ENCODE data around the gene LINGO1. TPM values are rescaled to one million over a fixed set of nuclear protein-coding genes. Genes with fewer than 3 reads are reported as not detected.

LINGO1 gene
- total RNA-seq, 1 donor from 2014 or later = not detected

DNA sequence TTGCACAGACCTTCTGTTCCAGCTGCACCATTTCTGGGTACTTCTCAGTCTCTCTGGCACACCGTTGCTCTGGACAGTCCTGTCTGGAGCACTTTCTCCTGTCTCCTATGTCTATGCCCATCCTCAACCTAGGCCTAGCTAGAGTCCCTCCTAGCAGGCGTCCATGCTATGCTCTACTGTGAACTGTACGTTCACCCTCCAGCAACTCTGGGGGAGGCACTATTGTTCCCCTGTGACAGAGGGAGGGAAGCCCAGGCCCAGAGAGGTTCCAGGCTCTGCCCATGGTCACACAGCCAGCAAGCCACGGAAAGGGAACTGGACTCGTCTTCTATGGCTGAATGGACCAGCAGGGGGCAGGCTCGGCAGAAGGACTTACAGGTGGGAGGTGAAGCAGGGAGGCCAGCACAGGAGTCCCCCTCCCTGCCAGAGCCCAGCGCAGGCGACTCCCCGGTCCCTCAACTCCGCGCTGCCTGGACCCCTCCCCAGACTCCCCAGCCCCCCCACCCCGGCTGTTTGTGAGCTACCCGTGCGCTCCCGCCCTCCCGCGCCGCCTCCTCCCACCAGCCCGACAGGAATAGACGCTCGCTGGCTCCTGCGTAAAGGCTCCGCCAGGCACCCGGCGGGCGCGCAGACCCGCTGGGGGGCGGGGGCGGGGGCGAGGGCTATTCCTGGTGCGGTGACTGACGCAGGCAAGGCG lies 1.7 kb upstream of the LINGO1 start:
- Mint-ChIP-seq H3K27ac (no peak overlapping the region), H3K27me3 (ENCODE audit: insufficient read depth) (peaks cover 46% of the 10 kb centered on the region), H3K9me3 (no peaks in the 10 kb centered on the region), H3K4me1 (ENCODE audit: low read depth) (peaks cover 10% of the 10 kb centered on the region), H3K36me3 (ENCODE audit: low read depth) (no peaks in the 10 kb centered on the region), H3K4me3 (peak overlapping the region; percentile 43)
- intact Hi-C loops (cut with micrococcal nuclease) = loop anchor here (1.0 kb wide), 1 partner anchor 187 kb away; no protein-coding TSS in a partner anchor
- DNase-seq (ENCODE audit: low spot score) = peak; percentile 38

DNA sequence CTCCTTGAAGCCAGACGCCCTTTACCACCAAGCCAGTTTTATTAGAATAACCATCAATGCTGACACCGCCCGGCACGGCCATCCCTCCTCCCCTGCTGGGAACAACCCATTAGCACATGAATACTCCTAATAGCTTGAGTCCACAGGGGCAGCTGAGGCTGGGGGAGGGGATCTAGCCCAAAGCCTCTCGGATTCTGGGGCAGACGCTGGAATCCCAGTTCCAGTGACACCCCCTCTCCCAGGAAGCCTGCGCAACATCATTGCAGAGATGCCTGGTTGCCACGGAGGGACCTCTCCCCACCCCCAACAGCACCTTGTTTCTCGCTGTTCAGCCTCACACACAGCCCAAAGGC lies 1.2 kb upstream of the LINGO1 start:
- peaks cover 51% of the 10 kb centered on the region for H3K27me3 Mint-ChIP-seq (ENCODE audit: insufficient read depth)
- no peaks in the 10 kb centered on the region for H3K36me3 Mint-ChIP-seq (ENCODE audit: low read depth)
- H3K27ac Mint-ChIP-seq = no peak overlapping the region
- H3K9me3 Mint-ChIP-seq = no peaks in the 10 kb centered on the region
- DNase-seq (ENCODE audit: low spot score) = no peak
- peaks cover 10% of the 10 kb centered on the region for H3K4me1 Mint-ChIP-seq (ENCODE audit: low read depth)
- no peak overlapping the region for H3K4me3 Mint-ChIP-seq
- intact Hi-C loops (cut with micrococcal nuclease) = loop anchor here (1.0 kb wide), 1 partner anchor 187 kb away; no protein-coding TSS in a partner anchor

GRCh38 chr15:77633134-77633912 lies 611 bp upstream of the LINGO1 start:
- Mint-ChIP-seq H3K36me3 (ENCODE audit: low read depth) (no peaks in the 10 kb centered on the region), H3K27me3 (ENCODE audit: insufficient read depth) (peaks cover 57% of the 10 kb centered on the region), H3K9me3 (no peaks in the 10 kb centered on the region), H3K4me1 (ENCODE audit: low read depth) (peaks cover 10% of the 10 kb centered on the region), H3K27ac (no peak overlapping the region), H3K4me3 (no peak overlapping the region)
- peak; percentile 43 for DNase-seq (ENCODE audit: low spot score)
- intact Hi-C loops (cut with micrococcal nuclease) = no loop called here

- H3K27me3 Mint-ChIP-seq (ENCODE audit: insufficient read depth) = peaks cover 58% of the 10 kb centered on the region
- no peaks in the 10 kb centered on the region for H3K36me3 Mint-ChIP-seq (ENCODE audit: low read depth)
- intact Hi-C loops (cut with micrococcal nuclease) = no loop called here
Observed at GRCh38 chr15:77631745-77632533, 773 bp downstream of the LINGO1 start.

DNA sequence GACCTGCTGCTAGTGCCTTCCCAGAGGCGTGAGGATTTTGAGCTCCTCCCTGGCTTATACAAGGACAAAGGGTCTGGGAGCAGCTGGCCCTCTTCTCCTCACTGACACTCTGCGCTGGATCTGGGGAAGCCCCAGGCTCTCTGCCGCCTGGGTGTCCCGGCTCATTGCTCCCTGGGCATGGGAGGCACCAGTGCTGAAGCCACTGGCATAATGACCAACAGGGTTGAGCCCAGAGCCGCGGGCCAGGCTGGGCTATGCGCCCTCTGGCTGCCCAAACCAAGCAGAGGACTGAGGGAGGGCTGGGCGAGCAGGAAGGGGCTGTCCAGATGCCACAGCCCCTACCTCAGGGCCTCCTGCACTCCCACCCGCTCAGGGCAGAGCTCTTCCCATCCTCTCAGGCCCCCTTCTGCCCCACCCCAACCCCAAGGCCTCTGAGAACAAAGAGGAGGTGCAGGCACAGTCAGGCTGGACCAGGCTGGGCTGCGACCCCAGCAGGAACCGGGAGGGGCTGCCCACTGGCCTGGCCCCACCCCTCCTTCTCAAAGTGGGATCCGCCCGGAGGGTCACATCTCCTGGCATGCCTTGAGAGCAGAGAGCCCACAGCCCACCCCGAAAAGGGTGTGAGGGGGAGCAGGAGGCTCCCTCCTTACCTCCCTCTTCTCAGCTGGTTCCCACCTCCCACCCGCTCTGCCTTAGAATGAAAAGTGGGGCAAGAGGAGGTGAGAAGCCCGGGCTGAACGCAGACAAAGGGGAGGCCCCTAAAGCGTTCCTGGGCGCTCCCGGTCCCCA lies 1.6 kb downstream of the LINGO1 start:
- no peak for DNase-seq (ENCODE audit: low spot score)
- Mint-ChIP-seq H3K36me3 (ENCODE audit: low read depth) (no peaks in the 10 kb centered on the region), H3K9me3 (no peaks in the 10 kb centered on the region), H3K4me3 (no peak overlapping the region), H3K27me3 (ENCODE audit: insufficient read depth) (peaks cover 55% of the 10 kb centered on the region), H3K4me1 (ENCODE audit: low read depth) (peaks cover 10% of the 10 kb centered on the region), H3K27ac (no peak overlapping the region)
- intact Hi-C loops (cut with micrococcal nuclease) = no loop called here

More at GRCh38 chr15:77631745-77632533, 773 bp downstream of the LINGO1 start:
- H3K4me3 Mint-ChIP-seq = no peak overlapping the region
- H3K4me1 Mint-ChIP-seq (ENCODE audit: low read depth) = peaks cover 10% of the 10 kb centered on the region
- DNase-seq (ENCODE audit: low spot score) = no peak
- no peak overlapping the region for H3K27ac Mint-ChIP-seq
- no peaks in the 10 kb centered on the region for H3K9me3 Mint-ChIP-seq

DNA sequence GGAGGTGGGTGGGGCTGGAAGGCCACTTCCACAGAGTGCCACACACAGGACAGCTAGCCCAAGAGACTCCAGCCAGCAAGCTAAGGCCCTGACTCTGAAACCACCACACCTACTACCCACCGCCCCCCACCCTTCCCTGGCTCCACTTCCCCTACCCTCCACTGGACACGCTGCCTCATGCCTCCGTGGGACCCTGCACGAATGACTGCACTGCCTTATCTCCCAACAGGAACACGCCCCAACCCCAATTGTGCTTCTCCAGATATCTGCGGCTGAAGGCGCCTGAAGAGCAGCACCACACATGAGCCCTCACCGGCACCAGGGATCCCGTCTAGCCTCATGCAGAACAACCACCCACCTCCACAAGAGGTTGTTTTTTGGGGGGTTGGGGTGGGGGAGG lies 2.7 kb downstream of the LINGO1 start:
- Mint-ChIP-seq H3K27me3 (ENCODE audit: insufficient read depth) (peaks cover 45% of the 10 kb centered on the region), H3K4me3 (no peak overlapping the region), H3K27ac (no peak overlapping the region), H3K36me3 (ENCODE audit: low read depth) (no peaks in the 10 kb centered on the region), H3K4me1 (ENCODE audit: low read depth) (peaks cover 10% of the 10 kb centered on the region), H3K9me3 (no peaks in the 10 kb centered on the region)
- intact Hi-C loops (cut with micrococcal nuclease) = no loop called here
- no peak for DNase-seq (ENCODE audit: low spot score)

DNA sequence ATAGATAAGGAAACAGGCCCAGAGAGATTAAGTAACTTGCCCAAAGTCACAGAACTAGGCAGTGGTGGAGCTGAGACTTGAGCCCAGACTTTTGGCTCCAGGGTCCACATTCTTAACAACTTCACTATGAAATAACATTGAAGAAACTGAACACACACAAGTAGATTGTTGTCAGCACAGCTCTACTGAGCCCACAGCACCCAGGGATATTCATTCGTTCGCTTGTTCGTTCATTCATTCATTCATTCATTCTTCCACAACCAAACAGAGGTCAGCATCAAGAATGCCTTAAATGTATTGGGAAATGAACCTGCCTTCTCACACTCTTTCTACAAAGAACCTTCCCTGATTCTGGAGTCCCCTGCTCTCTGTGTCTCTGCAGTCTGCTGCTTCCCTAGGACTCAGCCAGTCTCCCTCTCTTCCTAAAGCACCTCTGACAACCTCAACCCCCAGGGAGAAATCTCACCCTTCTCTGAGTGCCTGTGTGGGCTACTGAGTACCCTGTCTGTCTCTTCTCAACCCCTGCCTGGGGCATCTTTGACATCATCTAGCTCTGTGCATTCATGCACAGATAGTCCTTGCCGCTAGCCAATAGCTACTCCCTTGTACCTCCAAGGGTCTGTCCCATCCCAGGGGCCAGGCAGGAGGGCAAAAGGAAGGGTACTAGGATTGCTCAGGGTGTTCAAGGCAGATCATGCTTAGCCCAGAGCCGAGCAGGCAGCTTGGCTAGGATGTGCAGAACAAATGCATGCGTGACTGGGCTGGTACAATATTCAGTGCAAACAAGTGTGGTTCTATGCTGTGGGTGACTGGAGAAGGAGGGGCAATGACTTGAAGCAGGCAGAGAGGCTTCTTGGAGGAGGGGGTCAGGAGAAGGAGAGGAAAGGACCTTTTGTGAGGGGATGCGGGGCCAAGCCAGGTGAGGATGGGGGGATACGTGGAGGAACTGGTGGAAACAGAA lies 3.4 kb downstream of the LINGO1 start:
- Mint-ChIP-seq H3K4me3 (no peak overlapping the region), H3K9me3 (no peaks in the 10 kb centered on the region), H3K36me3 (ENCODE audit: low read depth) (no peaks in the 10 kb centered on the region), H3K27me3 (ENCODE audit: insufficient read depth) (peaks cover 44% of the 10 kb centered on the region), H3K27ac (no peak overlapping the region), H3K4me1 (ENCODE audit: low read depth) (peaks cover 10% of the 10 kb centered on the region)
- no peak for DNase-seq (ENCODE audit: low spot score)
- intact Hi-C loops (cut with micrococcal nuclease) = no loop called here

DNA sequence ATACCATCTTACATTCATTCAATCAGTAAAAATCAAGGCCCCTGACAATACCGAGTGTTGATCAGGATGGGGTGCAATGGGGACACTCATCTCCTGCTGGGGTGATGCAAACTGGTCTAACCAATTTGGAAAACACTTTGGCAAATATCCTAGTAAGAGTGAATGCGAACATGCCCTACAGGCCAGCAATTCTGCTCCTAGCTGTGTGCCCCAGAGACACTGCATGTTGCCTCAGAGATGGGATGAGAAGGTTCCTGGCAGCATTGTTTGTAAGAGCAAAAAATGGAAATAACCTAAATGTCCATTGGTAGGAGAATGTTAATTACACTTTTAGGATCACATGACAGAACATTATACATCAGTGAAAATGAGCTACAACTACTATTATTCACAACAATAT lies 4.7 kb downstream of the LINGO1 start:
- H3K27me3 Mint-ChIP-seq (ENCODE audit: insufficient read depth) = peaks cover 35% of the 10 kb centered on the region
- no peak for DNase-seq (ENCODE audit: low spot score)
- H3K4me3 Mint-ChIP-seq = no peak overlapping the region
- no peaks in the 10 kb centered on the region for H3K36me3 Mint-ChIP-seq (ENCODE audit: low read depth)
- H3K9me3 Mint-ChIP-seq = no peaks in the 10 kb centered on the region
- no peaks in the 10 kb centered on the region for H3K4me1 Mint-ChIP-seq (ENCODE audit: low read depth)
- intact Hi-C loops (cut with micrococcal nuclease) = no loop called here
- no peak overlapping the region for H3K27ac Mint-ChIP-seq

- Mint-ChIP-seq H3K4me3 (no peak overlapping the region), H3K36me3 (ENCODE audit: low read depth) (no peaks in the 10 kb centered on the region), H3K4me1 (ENCODE audit: low read depth) (no peaks in the 10 kb centered on the region), H3K27ac (no peak overlapping the region), H3K27me3 (ENCODE audit: insufficient read depth) (peaks cover 35% of the 10 kb centered on the region), H3K9me3 (no peaks in the 10 kb centered on the region)
- intact Hi-C loops (cut with micrococcal nuclease) = no loop called here
- DNase-seq (ENCODE audit: low spot score) = no peak
Observed at GRCh38 chr15:77627581-77627980, 5.1 kb downstream of the LINGO1 start.

GRCh38 chr15:77627067-77627466 lies 5.6 kb downstream of the LINGO1 start:
- no peak for DNase-seq (ENCODE audit: low spot score)
- Mint-ChIP-seq H3K4me1 (ENCODE audit: low read depth) (no peaks in the 10 kb centered on the region), H3K4me3 (no peak overlapping the region), H3K27me3 (ENCODE audit: insufficient read depth) (peaks cover 35% of the 10 kb centered on the region), H3K9me3 (no peaks in the 10 kb centered on the region), H3K36me3 (ENCODE audit: low read depth) (no peaks in the 10 kb centered on the region), H3K27ac (no peak overlapping the region)
- intact Hi-C loops (cut with micrococcal nuclease) = no loop called here

DNA sequence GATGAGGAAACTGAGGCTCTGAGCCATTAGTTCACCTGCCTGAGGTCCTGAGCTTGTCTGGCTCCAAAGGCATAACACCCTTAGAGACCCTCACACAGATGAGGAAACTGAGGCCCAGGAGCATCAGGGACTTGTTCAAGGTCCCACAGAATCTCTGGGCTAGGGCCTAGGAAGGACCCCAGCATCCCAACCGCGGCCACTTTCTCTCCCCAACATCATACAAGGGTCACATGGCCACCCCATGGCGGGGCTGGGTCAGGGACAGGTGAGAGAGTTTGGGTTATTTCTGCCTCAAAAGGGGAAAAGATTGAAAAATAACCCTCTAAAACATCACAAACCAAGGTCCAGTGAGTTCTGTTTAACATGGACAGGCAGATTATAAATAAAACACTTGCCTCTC lies 6.7 kb downstream of the LINGO1 start:
- intact Hi-C loops (cut with micrococcal nuclease) = no loop called here
- DNase-seq (ENCODE audit: low spot score) = no peak
- no peak overlapping the region for H3K27ac Mint-ChIP-seq

More for the DNA sequence above, 6.7 kb downstream of the LINGO1 start:
- no peaks in the 10 kb centered on the region for H3K9me3 Mint-ChIP-seq
- H3K4me1 Mint-ChIP-seq (ENCODE audit: low read depth) = no peaks in the 10 kb centered on the region
- no peak overlapping the region for H3K4me3 Mint-ChIP-seq
- no peaks in the 10 kb centered on the region for H3K36me3 Mint-ChIP-seq (ENCODE audit: low read depth)
- peaks cover 28% of the 10 kb centered on the region for H3K27me3 Mint-ChIP-seq (ENCODE audit: insufficient read depth)

Data from activated T-helper 1 cell treated with anti-CD3 and anti-CD28 coated beads, Interleukin-12 subunit alpha, Interleukin-12 subunit beta, Interleukin-2, Interleukin-4 antibody, amounts not matched to agents 30 ng/mL and 10 ng/mL and 1 ng/mL, durations not matched to agents 14 hours and 24 hours and 36 hours (primary cell).